ENCODE results near the gene CACNA1F.
"Not testable (repeated sequence)": the region's sequence is repeated elsewhere in the genome, so short reads cannot be mapped to it uniquely, and the experiment has no call there.

CACNA1F gene

DNA sequence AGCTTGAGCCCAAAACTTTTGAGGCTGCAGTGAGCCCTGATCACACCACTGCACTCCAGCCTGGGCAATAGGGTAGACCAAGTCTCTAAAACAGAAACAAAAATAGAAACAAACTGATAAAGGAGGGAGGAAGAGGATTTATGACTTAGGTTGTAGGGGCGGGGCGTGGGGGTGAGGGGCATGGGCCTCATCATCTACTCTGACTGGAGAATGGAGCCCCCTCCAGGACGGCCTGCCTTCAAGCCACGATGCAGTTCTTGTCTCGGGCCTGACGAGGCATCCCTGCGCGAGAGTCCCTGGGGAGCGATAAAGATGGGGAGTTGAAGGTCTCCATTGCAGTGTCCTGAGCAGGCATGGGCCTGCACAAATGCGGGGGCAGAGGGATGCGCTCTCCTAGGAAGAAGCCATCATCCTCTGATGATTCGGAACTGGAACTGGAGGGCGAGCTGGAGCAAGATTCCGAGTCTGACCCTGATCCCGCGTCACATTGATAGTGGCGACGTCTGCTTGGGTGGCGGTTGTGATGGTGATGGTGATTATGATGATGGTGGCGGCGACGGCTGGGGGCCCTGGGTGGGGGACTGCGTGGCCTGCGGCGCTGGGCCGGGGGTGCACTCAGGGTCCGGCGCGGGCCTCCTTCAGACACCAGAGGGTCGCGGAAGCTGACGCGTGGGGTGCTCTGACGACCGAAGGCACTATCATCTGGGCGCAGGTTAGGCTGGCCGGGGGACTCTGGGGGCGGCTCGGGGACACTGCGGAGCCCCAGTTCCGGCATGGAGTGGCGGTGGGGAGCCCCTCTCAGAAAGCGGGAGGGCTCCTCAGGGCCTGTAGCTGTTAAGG lies 57.5 kb downstream of the CACNA1F start:
- no peak for DNase-seq (ENCODE audit: low spot score)

DNA sequence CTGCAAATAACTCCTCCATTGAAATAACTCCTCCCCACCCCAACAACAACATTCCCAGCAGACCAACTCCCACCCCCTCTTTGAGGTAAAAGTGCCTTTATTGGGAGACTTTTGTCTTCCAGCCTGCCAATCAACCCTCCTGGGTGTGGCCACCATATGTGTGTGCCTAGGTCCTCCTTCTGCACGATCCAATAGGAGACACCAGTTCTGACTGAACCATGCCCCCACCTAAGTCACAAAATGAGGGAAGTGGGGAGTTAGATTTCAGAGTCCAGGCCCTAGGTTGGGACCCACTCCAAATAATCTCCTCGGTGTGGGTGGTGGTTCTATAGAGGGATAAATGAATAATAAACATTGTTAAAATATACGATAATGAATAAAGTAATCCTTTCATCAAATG lies 58.4 kb downstream of the CACNA1F start:
- DNase-seq (ENCODE audit: low spot score) = no peak

DNA sequence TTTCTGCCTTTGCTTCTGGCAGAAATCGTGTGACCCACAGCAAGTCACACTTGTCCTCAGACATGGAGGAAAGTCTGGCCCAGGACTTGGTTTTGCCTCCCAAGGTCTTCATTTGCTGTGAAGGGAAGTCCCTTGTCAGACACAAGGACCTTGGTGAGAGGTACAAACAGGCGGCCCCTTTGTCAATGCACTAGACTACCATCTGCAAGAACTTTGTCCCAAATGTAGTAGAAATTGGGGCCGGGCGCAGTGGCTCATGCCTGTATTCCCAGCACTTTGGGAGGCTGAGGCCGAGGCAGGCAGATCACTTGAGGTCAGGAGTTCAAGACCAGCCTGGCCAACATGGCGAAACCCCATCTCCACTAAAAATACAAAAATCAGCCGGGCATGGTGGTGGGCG lies 59.6 kb downstream of the CACNA1F start:
- DNase-seq (ENCODE audit: low spot score) = not testable (repeated sequence)

DNA sequence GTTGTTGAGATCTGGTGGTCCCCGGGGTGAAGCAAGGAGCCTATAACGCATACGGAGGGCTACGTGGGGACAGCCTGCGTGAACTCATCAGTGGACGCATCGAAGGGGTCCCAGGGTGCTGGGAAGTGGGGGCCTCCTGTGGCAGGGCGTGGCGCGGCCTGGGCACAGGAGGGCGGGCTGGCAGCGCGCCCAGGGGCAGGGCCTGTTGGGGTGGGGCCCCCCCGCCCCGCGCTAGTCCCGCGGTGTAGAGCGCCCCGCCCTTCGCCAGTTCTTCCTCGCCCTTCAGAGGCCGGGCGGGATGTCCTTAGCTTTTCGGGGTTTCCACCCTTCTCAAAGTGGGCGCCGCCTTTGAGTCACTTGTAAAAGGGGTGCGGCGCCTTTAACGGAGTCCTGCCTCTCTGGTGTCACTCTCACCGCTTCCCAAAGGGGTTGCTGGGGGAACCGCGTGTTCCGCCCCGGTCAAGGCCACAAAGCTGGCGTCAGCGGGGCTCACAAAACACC lies 60.8 kb downstream of the CACNA1F start:
- peak; percentile 82 for DNase-seq (ENCODE audit: low spot score)

DNA sequence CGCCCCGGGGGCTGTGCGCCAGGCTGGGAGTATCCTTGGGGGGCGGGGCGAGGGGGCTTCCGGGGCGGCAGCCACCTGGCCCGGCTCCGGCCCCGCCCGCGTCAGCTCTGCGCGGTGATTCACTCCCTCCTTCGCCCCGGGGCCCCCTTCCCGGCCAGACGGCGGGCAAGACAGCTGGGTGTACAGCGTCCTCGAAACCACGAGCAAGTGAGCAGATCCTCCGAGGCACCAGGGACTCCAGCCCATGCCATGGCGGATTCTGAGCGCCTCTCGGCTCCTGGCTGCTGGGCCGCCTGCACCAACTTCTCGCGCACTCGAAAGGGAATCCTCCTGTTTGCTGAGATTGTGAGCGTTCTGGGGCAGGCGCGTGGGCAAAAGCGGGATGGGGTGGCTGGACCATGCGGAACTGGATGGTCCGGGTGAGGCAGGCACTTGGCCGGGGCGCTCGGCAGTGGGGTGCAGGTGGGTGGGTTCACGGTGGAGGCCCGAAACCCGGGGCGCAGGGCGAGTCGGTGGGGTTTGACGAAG lies 61.3 kb downstream of the CACNA1F start, which contains the start of gene PLP2:
PLP2 (plus strand) TSS at position 147 of the 528 bp plus-strand sequence; CDS start at position 250, 103 bp downstream.
- peak; percentile 67 for DNase-seq (ENCODE audit: low spot score)

DNA sequence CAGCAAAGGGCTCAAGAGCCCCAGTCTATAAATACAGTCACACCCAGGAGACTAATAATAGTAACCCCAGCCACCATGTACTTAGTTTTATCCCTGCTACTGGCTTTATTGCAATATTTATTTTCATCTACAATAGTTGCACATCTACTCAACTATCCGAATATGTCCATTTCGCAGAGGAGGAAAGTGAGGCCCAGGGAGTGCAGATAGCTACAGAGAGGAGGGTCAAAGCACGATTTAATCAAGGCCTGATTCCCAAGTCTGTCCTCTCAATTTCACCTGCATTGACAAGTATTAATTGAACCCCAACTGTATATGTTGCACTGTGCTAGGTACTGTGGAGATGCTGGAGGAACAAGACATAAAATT lies 65.4 kb downstream of the CACNA1F start:
- DNase-seq (ENCODE audit: low spot score) = no peak

DNA sequence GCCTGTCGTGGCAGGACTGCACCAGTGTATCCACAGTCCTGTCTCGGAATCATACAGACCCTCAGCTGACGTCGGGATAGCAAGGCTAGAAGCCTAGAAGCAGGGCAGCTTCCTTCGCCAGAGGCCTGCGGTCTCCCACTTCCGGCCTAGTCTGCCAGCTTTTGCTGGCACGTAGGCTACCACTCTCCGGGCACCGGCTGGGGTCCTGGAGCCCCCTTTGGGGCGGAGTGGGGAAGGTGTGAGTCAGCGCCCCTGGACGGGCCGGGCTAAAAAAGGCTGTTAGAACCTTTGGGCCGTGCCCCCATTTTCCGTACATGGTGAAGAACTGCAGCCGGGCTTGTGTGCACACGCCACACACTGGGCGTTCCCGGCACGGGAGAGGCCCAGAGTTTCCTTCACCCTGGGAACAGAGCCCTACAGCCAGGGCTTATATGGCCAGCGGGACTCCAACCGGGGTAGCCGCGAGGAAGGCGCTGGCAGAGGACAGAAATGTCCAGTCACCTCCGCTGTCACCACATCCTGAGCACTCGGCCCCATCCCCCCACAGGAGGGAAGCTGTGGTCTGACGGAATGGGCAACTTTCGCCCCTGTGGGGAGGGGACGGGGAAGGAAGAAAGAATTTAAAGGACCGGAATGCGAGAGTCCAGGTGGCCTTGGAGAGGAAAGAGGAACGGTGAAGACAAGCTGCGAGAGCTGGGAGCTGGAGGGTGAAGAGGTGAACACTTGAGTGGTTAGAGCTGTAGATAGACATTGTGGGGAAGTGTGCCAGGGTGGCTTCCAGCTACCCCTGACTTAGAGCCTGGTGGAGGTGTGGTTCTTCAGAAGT lies 66.0 kb downstream of the CACNA1F start:
- DNase-seq (ENCODE audit: low spot score) = peak; percentile 91

DNA sequence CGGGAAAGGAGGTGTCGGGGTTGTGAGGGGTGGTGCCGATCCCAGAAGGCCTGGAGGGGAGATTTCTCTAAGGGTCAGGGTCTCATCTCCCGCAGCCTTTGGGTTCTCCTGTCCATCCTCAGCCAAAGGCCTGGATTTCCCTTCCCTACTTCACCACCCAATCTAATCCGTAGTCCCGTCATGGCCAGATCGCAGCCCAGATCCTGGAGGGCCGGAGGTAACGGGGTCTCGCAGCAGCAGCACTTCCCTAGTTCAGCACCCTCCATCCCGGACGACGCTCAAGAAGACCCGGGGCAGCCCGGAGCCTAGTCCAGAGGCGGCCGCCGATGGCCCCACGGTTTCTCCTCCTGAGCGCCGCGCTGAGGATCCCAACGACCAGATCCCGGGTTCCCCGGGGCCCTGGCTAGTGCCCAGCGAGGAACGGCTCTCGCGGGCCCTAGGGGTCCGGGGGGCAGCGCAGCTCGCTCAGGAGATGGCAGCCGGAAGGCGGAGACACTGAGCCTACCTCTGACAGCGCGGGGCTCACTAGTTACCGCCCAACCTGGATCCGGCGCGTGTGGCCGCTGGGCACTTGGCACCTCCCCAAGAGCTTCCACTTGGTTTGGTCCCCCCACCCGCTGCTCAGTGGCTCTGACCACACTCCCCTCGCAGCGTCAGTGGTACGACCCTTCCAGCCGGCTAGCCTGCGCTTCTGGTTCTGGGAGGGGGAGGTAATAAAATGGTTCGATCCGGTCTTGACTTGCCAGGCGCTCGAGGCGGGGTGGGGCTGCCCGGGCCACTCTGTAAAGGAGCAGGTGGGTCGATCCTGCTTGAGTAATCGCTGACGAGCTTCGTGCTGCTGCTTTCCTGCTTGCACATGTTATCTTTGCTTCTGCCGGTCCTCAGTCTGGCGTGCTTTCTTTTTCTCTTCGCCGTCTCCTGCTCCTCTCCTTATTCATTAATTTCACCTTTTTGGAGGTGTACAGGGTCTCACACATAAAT lies 66.9 kb downstream of the CACNA1F start:
- peak; percentile 95 for DNase-seq (ENCODE audit: low spot score)

DNA sequence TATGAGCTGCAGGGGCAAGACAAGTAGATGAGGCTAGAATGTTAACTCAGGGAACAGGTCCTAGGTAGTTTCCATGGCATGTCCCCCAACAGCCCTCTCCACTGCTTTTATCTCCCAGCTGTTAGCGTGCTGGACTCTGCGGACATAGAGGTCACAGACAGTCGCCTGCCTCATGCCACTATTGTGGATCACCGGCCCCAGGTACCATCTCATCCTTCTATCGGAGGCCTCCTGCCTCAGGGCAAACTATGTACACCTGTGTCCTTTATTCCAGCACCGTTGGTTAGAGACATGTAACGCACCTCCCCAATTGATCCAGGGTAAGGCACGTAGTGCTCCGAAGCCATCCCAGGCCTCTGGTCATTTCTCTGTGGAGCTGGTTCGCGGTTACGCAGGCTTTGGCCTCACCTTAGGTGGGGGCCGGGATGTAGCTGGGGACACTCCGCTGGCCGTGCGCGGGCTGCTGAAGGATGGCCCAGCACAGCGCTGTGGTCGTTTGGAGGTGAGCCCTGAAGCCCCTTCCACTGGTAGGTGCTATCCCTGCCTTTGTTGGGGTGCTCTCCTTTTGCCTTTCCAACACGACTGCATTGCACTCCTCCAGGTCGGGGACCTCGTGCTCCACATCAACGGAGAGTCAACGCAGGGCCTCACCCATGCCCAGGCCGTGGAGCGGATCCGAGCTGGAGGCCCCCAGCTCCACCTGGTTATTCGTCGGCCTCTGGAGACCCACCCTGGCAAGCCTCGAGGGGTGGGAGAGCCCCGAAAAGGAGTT lies 68.4 kb downstream of the CACNA1F start:
- DNase-seq (ENCODE audit: low spot score) = no peak

DNA sequence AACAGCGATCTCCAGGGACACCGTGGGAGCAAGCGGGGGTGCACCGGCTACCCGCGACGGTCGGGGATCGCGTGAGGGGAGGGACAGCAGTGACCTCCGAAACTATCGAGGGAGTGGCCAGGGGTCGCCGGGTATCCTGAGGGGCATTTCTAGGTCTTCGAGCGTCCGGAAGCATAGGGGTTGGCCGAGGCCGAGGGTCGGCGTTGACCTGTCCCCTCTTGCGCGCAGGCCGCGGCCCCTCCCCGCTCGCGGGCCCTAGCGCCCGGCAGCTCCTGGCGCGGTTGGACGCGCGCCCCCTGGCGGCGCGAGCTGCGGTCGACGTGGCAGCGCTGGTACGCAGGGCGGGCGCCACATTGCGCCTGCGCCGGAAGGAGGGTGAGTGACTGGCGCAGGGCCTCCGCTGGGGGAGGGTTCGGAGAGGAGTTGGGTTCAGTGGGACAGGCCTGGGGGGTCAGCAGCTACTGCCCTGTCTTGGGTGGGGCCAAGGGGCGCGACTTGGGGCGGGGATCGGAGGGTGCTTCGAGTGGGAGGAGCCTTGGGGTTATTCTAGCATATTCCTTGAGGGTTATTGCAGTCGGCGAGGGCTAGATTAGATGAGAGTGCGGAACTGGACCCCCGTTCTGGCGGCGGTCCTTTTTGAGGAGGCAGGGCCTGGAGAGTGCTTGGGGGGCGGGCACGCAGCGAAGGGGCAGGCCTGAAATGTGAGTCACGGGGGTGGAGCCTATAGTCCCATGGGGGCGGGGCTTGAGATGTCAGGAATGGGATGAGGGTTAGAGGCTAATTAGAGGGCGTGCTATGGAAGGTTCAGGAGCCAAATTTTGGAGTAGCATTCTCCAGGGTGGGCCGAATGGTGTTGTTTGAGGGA lies 69.4 kb downstream of the CACNA1F start:
- peak; percentile 86 for DNase-seq (ENCODE audit: low spot score)

DNA sequence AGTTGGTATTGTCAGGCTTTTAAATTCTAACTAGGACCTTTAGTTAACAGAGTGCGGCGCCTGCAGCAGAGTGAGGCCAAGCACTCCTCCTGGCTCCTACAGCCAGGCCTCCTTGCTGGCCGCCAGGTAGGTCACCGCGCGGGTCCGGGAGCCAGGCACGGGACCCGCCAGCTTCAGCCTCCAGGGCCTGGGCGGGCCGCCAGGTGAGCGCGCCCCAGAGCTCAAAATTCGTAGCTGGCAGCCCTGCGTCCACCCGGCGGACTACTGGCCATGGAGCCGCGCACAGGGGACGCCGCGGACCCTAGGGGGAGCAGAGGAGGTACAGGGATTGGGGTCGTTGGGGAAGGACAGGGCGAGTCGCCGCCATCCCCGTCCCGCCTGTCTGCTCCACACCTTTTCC lies 70.5 kb downstream of the CACNA1F start, which contains the start of gene MAGIX:
MAGIX (plus strand) TSS at position 139 of the 400 bp plus-strand sequence; CDS start at position 271, 132 bp downstream.
- no peak for DNase-seq (ENCODE audit: low spot score)

DNA sequence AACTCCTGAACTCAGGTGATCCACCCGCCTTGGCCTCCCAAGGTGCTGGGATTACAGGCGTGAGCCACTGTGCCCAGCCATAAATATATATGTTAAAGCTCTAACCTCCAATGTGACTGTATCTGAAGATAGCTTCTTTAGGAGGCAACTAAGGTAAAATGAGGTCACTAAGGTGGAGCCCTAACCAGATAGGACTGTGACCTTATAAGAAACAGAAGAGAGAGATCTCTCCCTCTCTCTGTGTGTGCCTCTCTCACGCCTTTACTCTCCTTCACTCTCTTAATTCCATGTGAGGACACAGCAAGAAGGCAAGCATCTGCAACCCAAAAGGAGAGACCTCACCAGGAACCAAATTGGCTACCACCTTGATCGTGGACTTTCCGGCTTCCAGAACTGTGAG lies 71.5 kb downstream of the CACNA1F start:
- DNase-seq (ENCODE audit: low spot score) = no peak

DNA sequence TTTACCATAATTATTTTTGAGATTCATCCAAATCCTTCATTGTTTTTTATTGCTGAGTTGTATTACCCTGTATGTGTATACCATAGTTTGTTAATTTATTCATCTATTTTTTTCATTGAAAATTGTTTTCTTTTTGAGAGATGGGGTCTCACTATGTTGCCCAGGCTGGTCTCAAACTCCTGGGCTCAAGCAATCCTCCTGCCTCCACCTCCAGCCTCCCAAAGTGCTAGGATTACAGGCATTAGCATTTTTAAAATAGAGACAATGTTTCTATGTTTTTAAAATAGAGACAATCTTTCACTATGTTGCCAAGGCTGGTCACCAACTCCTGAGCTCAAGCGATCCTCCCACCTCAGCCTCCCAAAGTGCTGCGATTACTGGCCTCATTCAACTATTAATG lies 72.2 kb downstream of the CACNA1F start:
- no peak for DNase-seq (ENCODE audit: low spot score)

DNA sequence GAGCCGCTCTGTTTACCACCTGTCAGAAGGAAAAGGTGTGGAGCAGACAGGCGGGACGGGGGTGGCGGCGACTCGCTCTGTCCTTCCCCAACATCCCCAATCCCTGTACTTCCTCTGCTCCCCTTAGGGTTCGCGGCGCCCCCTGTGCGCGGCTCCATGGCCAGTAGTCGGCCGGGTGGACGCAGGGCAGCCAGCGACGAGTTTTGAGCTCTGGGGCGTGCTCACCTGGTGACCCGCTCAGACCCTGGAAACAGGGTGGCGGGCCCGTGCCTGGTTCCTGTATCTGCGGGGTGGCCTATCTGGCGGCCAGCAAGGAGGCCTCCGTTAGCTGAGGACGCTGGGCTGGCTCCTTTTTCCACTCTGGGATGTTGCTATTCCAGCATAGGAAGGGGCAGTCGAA lies 75.9 kb downstream of the CACNA1F start:
- DNase-seq (ENCODE audit: low spot score) = no peak

DNA sequence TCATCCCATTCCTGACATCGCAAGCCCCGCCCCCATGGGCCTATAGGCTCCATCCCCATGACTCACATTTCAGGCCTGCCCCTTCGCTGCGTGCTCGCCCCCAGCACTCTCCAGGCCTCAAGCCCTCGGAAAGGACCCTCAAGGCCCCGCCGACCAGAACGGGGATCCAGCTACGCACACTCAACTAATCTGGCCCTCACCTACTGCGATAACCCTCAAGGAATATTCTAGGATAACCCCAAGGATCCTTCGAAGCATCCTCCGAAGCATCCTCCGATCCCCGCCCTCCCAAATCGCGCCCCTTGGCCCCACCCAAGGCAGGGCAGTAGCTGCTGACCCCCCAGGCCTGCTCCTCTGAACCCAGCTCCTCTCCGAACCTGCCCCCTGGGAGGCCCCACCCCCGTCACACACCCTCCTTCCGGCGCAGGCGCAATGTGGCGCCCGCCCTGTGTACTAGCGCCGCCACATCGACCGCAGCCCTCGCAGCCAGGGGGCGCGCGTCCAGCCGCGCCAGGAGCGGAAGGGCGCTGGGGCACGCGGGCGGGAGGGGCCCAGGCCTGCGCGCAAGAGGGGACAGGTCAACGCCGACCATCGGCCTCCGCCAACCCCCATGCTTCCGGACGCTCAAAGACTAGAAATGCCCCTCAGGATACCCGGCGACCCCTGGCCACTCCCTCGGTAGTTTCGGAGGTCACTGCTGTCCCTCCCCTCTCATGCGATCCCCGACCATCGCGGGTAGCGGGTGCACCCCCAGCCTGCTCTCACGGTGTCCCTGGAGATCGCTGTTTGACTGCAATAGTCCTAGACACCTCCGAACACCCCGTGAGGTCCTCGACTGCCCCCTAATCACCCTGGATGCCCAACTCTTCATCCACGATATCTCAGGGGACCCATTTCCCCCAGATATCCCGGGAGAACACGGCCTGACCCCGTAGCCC lies 77.0 kb downstream of the CACNA1F start:
- peak; percentile 91 for DNase-seq (ENCODE audit: low spot score)

DNA sequence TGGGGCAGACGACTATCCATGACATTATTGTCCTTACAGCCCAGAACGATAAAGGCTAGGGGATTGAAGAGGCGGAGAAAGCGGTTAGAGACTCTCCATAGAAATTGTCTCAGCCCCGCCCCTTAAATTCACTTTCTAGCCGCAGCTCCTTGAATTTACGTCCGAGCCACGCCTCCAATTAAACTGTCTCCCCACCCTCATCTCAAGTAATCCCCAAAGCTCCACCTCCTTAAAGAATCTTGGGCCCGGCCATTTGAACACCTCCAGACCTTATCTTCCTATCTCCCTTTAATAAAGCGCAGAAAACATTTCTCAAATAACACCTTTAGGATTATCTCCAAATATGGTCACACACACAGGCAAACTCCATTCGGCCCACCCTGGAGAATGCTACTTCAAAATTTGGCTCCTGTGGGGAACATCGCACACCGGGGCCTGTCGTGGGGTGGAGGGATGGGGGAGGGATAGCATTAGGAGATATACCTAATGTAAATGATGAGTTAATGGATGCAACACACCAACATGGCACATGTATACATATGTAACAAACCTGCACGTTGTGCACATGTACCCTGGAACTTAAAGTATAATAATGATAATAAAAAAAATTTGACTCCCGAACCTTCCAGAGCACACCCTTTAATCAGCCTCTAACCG lies 77.8 kb downstream of the CACNA1F start:
- DNase-seq (ENCODE audit: low spot score) = peak; percentile 43

Data from SW480 (cell line).